ENCODE measurements around the gene SHISAL1.
A peak's percentile ranks its signal among the peaks of the same experiment; 100 is the strongest.

Gene SHISAL1

DNA sequence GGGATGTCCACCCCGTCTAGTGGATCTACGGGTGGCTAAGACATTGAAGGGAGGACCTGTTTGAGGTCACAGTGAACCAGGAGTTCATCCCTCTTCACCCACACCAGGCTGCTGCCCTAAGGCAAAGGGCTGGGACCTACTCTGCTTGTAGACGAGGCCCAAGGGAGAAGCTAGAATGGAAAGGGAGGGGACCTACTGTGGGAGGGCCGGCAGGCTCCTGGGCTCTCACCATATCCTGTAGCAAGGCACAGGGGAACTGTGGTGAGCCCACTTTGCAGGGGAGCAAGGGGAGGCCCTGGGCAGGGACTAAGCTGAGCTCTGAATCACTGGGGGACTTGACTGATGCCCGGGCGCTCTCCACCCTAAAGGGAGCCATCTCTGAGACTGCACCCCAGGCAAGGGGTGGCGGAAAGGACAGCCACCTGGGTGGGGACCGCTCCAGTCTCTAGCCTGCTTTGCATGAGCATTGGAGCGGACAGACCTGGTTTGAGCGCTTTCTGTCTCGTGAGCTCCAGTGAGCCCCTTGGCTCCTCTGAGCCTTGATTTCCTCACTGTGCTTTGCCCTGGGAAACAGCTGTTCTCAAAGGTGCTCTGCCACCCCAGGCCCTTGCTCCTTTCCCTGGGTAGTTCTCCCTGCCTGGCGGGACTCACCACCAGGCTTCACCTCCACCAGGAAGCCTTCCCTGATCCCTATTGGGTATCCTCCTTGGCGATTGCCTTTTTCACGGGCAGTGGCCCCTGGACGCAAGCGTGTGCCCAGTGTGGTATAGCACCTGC is 107.8 kb downstream of the SHISAL1 start:
- no peak for DNase-seq

DNA sequence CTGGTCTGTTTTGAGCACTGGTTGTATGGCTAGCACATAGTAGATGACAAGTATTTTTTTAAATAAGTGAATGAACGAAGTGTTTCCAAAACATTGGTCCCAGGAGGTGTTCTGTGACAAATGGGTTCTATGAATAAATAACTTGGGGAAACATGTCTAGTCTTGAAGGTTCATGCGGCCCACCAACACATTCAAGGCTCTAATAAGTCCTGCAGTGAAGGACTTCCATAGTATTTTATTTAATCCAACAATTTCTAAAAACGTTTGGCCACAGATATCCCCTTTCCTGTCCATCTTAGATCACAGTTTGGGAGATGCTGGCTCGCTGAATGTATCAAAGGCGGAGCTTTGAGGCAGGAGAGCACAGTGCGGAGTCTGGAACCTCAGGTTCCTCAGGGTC is 109.5 kb downstream of the SHISAL1 start:
- DNase-seq = no peak

DNA sequence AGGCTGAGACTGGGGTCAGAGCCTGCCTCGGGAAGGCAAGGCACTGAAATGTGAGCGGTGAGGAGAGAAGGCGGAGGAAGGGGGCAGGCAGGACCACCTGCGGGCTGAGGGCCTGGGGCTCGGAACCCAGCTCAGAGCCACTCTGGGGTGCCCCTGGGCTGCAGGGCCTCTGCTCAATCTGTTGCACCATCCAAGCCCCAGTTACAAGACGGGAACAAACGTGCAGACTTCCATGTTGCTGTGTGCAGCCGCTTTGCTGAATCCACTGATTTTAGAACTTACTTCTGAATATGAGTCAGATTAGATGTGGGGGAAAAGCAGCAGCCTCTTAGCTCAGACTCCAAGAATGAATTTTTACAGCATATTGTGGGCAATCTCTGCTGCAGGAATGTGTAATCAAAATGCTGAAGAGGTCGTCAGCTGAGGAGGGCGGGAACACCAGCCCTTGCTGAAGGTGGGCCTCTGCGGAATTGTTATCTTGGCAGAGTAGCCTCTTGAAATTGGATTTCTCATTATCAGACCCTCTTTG is 110.4 kb downstream of the SHISAL1 start:
- no peak for DNase-seq

DNA sequence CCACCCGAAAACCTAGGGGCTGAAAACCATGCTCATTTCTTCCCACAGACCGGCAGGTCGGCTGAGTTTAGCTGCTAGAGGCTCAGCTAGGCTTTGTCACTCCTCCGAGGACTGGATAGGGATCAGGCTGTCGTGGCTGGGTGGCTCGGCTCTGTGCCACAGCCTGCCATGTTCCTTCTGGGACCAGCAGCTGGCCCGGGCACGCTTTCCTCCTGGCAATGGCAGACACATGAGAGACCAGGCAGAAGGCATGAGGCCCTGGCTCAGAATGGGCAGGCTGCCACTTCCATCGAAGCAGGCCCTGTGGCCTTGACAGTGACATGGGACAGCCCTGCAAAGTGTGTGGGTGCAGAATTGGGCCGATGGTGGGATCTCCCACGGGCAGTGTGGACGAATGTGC is 111.1 kb downstream of the SHISAL1 start:
- no peak for DNase-seq

DNA sequence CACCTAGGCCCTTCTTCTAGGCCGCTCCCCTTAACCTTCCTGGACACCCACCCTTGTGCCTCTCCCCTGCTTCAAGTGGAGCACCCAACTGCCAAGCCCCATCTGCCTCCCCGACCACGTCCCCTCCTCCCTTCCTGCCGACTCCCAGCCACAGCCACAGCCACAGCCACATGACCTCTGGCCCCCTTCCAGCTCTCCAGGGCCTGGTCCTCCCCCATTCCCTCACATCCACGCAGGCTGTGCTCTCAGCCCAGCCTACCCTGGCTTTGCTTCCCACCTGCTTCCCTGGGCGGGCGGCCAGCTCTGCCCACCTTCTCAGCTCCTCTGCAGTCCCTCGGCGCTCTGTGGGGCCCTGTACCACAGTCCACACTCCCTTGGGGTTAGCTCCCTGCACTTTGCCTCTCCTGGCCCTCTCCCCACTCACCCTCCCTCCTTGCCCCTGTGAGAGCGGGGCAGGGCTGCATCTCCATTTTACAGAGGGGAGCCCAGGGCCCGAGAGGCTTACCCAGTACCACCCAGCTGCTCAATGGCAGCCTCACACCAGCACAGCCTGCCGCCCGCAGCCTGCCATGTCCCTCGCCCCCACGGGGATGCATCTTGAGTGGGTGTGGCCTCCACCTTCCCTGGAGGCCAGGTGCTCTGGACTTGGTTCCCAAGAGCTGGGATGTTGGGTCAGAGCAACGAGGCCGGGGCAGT is 111.7 kb downstream of the SHISAL1 start:
- DNase-seq = peak; percentile 32

DNA sequence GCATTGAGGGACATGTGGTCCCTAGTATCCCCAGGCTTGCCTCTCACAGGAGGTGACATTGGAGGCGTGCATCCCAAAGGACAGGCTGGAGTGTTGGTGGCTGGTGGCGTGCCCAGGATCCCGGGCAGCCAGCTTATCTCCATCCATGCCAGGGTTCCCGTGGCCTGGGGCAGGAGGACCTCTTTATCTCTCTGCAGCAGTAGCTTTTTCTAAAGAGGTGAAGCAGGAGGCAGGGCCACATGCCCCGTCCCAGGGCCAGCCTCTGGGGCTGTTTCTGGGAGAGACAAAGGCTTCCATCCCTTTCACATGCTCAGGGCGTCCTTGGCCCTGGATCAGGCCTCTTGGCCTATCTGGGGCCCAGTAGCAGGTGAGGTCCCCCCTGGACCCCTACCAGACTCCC is 112.3 kb downstream of the SHISAL1 start:
- DNase-seq = no peak

DNA sequence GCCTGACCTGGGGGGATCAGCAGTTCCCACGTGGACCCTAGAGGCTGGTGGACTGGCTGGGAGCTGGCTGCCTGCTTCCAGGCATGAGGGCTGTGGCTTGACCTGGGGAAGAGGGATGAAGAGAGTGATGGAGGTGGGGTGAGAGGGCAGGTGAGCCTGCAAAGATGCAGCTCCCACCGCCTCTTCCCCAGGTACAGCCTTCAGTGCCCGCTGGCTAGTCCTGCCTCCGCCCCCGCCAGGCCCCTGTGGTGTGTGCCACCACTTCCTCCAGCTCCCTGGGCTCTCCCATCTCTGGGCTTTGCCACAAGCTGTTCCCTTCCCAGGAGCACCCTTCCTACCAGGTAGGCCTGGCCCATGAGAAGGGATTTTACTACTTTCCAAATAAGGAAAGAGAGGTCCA is 112.9 kb downstream of the SHISAL1 start:
- DNase-seq = no peak

DNA sequence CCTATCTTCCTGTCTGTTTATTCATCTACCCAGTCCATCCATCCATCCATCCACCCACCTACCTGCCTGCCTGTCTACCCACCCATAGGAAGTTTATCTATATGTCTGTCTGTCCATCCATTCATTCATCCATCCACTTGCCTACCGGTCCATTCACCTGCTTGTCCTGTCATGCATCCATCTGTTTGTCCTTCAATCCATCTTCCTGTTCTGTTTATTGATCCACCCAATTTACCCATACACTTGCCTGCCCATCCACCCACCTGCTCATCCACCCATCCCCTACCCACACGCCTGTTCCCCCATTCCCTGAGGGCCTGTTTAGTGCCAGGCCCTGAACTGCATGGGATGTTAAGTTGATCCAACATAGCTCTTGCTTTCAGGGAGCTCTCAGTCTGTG is 113.6 kb downstream of the SHISAL1 start:
- no peak for DNase-seq

DNA sequence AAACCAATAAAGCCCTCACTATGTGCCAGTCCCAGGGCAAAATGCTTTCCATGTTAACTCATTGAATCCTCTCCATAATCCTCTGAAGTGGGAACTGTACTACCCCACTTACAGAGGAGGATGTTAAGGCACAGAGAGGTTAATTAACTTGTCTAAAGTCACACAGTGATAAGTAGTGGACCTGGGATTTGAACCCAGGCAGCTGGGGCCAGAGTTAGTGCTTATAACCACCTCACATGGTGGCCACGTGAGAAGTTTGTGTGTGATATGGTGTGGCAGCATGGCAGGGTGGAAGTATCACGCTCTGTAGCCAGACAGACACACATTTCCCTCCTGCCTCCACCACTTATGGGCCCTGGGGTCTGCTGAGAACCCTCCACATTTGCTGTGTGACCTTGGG is 115.5 kb downstream of the SHISAL1 start:
- DNase-seq = no peak

DNA sequence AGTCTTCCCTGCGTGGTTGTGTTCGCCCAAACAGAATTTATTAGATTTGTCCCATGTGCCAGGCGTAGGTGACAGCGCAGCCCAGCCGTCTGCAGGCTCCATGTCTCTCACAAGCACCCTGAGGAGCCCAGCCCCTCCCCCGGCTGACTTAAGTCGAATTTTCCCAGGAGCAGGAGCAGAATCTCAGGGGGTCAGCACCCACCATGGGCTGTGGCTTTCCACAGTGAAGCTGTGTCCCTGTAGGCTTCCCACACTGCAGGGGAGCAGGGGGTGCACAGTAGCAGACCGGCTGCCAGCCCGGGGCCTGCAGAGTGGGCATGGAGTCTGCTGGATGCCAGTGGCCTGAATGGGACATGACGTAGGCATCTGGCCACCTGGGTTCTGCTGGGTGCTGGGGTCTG is 116.0 kb downstream of the SHISAL1 start:
- no peak for DNase-seq

DNA sequence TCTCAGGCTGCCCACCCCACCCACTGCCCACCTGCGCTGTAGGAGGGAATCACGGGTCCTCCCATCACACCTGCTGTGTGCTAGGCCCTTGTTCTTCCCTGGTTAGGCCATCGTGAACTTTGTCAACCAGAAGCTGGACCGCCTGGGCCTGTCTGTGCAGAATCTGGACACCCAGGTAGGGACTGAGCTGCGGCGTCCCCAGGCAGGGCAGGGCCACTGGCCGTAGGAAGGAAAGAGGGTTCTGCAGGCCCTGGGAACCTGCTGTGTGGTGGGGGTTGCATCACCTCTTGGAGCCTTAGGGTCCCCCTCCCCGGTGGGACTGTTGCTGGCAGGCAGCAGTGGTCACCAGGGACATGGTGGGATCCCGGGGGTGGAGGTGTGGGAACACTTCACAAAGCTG is 116.5 kb downstream of the SHISAL1 start:
- DNase-seq = no peak

DNA sequence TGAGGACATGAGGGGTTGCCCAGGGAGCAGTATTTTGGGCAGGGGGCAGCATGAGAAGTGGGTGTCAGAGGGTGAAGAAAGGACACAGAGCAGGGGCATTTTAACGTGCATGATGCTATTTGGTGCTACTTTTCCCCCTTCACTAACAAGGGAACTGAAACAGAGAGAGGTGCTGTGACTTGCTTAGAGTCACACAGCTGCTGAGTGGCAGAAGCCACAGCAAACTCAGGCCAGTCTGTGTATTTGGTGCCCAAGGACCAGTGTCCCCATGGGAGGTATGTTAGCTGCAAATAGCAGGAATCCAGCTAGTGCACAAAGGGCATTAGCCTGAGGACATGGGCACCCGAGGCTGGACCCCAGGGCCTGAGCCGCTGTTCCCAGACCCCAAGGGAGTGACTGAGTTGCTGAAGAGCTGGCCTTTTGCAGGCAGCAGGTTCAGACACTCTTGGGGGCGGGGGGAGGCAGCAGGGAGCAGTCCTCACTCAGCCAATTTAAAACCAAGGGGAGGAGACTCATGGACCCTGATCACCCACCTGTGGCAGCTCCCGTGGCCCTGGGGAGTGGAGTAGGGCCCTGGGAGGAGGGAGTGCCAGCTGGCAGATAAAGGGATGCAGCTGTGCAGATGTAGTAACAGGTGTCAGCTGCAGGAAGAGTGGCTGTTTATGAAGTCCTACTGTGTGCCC is 117.4 kb downstream of the SHISAL1 start:
- DNase-seq = no peak

DNA sequence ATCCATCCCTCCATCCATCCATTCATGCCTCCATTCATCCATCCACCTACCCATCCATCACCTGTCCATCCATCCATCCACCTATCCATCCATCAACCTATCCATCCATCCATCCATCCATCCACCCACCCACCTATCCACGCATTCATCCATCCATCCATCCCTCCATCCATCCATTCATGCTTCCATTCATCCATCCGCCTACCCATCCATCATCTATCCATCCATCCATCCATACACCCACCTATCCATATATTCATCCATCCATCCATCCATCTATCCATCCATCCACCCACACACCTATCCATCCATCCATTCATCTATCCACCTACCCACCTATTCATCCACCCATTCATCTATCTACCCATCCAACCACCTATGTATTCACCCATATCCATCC is 118.2 kb downstream of the SHISAL1 start:
- DNase-seq = no peak
